CD14-positive monocyte (primary cell): ENCODE measurements around the gene IFIT3. TPM values are rescaled to one million over a fixed set of nuclear protein-coding genes. Genes with fewer than 3 reads are reported as not detected.

Experiments
- DNase-seq, 3 donors: peaks; one replicate each; pipeline ENCODE4 v3.0.0-alpha.2; 2011 to 2022
- H2AFZ ChIP-seq: 2 replicates; pipeline ENCODE4 v1.6.0; 2012; ENCODE audit warnings: mild to moderate bottlenecking, low read depth, low read length, inconsistent platforms; ENCODE audit not compliant: insufficient read depth, poor library complexity, severe bottlenecking
- H3K27ac ChIP-seq, 2 donors: 1 replicate in 1 of 2; 2 replicates in 1 of 2; pipeline ENCODE4 v1.5.1; 2012 to 2013; ENCODE audit warnings: low read length in 2 of 2, control low read depth in 1 of 2, inconsistent platforms in 1 of 2, low read depth in 1 of 2, mild to moderate bottlenecking in 1 of 2
- H3K27me3 ChIP-seq, 2 donors: one replicate each; pipeline versions ENCODE4 v1.6.0 to v1.6.1; 2011 to 2013; ENCODE audit warnings: low read length in 2 of 2; ENCODE audit not compliant: control insufficient read depth in 2 of 2, insufficient read depth in 2 of 2
- H3K36me3 ChIP-seq, 2 donors: replicated peaks in 1 of 2; 1 replicate in 1 of 2; 2 replicates in 1 of 2; pipeline versions ENCODE4 v1.5.1 to v1.6.1; 2012 to 2013; ENCODE audit warnings: low read length in 2 of 2, control low read depth in 1 of 2, inconsistent platforms in 1 of 2, mild to moderate bottlenecking in 1 of 2; ENCODE audit not compliant: insufficient read depth in 2 of 2, control insufficient read depth in 1 of 2
- H3K4me1 ChIP-seq, 2 donors: 1 replicate in 1 of 2; 2 replicates in 1 of 2; pipeline versions ENCODE4 v1.5.1 to v1.6.1; 2012 to 2013; ENCODE audit warnings: low read length in 2 of 2, control low read depth in 1 of 2, inconsistent platforms in 1 of 2, mild to moderate bottlenecking in 1 of 2, moderate library complexity in 1 of 2; ENCODE audit not compliant: insufficient read depth in 2 of 2, control insufficient read depth in 1 of 2
- H3K4me2 ChIP-seq: replicated peaks from 2 replicates; pipeline ENCODE3; 2012; ENCODE audit warnings: low read length, moderate library complexity, mild to moderate bottlenecking; ENCODE audit not compliant: poor library complexity, severe bottlenecking; ENCODE audit errors: extremely low read depth
- H3K4me3 ChIP-seq, 3 experiments: fragments of 200-600 bp in 1 of 3; sonication (generic) in 1 of 3; replicated peaks in 1 of 3; 1 replicate in 2 of 3; 2 replicates in 1 of 3; pipeline ENCODE4 v1.5.1; 2011 to 2013; ENCODE audit warnings: low read length in 3 of 3, mild to moderate bottlenecking in 3 of 3, control low read depth in 2 of 3, low read depth in 2 of 3, inconsistent platforms in 1 of 3, moderate library complexity in 1 of 3
- H3K79me2 ChIP-seq: 2 replicates; pipeline ENCODE4 v1.6.0; 2012; ENCODE audit warnings: mild to moderate bottlenecking, control low read depth, inconsistent platforms, low read length, moderate library complexity; ENCODE audit not compliant: insufficient read depth
- H3K9ac ChIP-seq: 2 replicates; pipeline ENCODE4 v1.6.0; 2017; ENCODE audit warnings: low read length, mild to moderate bottlenecking; ENCODE audit not compliant: insufficient read depth, poor library complexity, severe bottlenecking
- H3K9me3 ChIP-seq, 2 donors: replicated peaks in 1 of 2; 1 replicate in 1 of 2; 2 replicates in 1 of 2; pipeline versions ENCODE4 v1.5.1 to v1.6.1; 2012 to 2013; ENCODE audit warnings: low read length in 2 of 2, control low read depth in 1 of 2; ENCODE audit not compliant: control insufficient read depth in 1 of 2, insufficient read depth in 1 of 2
- H4K20me1 ChIP-seq: 2 replicates; pipeline ENCODE4 v1.6.0; 2012; ENCODE audit warnings: mild to moderate bottlenecking, low read length, control low read depth, moderate library complexity; ENCODE audit not compliant: insufficient read depth
- H3K27ac Mint-ChIP-seq, 7 donors: one replicate each; pipeline ENCODE4 v1.8.0; 2020; ENCODE audit warnings: mild to moderate bottlenecking in 7 of 7, mixed read lengths in 7 of 7, moderate library complexity in 6 of 7, inconsistent platforms in 2 of 7
- H3K27me3 Mint-ChIP-seq, 3 donors: one replicate each; pipeline ENCODE4 v1.8.0; 2021 to 2022; ENCODE audit warnings: low read depth in 3 of 3, mild to moderate bottlenecking in 3 of 3, mixed read lengths in 3 of 3, moderate library complexity in 3 of 3, inconsistent platforms in 1 of 3
- H3K36me3 Mint-ChIP-seq, 2 donors: one replicate each; pipeline ENCODE4 v1.8.0; 2020; ENCODE audit warnings: mixed read lengths in 2 of 2, inconsistent platforms in 1 of 2, mild to moderate bottlenecking in 1 of 2
- H3K4me1 Mint-ChIP-seq: one replicate; pipeline ENCODE4 v1.8.0; 2020; ENCODE audit warnings: mild to moderate bottlenecking, mixed read lengths
- H3K4me3 Mint-ChIP-seq, 2 donors: one replicate each; pipeline ENCODE4 v1.8.0; 2020; ENCODE audit warnings: mild to moderate bottlenecking in 2 of 2, mixed read lengths in 2 of 2, moderate library complexity in 1 of 2
- H3K9me3 Mint-ChIP-seq, 7 donors: one replicate each; pipeline ENCODE4 v1.8.0; 2020 to 2022; ENCODE audit warnings: mixed read lengths in 7 of 7, mild to moderate bottlenecking in 6 of 7, moderate library complexity in 6 of 7, inconsistent platforms in 2 of 7
- CTCF ChIP-seq: fragments of 200-600 bp; IDR thresholded peaks from one replicate; pipeline ENCODE4 v1.8.0; 2022; ENCODE audit warnings: antibody characterized with exemption, mild to moderate bottlenecking
- WGBS: methylation state at CpG from one replicate; pipeline ENCODE4 v1.1.5; 2013; ENCODE audit warnings: missing lambda C conversion rate; ENCODE audit not compliant: insufficient coverage; 5-methylcytosine and 5-hydroxymethylcytosine counted together
- intact Hi-C, 2 donors: fragments of 100-400 bp; cut with micrococcal nuclease; formaldehyde crosslinking; loops; one replicate each; pipeline versions ENCODE4 v1.15.0 to v1.15.1; 2023
- polyA plus RNA-seq, 3 donors: library from polyadenylated mRNA; depleted of rRNA in 1 of 3; unstranded in 2 of 3; stranded (reverse) in 1 of 3; fragments of 300-500 nt in 2 of 3; fragments of >200 nt in 1 of 3; fragmentation: Illumina TruSeq in 2 of 3; gene quantifications; 1 replicate in 2 of 3; 2 replicates in 1 of 3; pipeline ENCODE4 v1.2.3, GENCODE V29; 2012 to 2021

Gene IFIT3
- polyA plus RNA-seq, 3 donors, result 13.8 to 38.0 (median 26.4) TPM

GRCh38 chr10:89295597-89295996 lies 32.2 kb upstream of the IFIT3 start:
- no peak for TF ChIP-seq CTCF
- no peaks in the 10 kb centered on the region for H3K36me3 Mint-ChIP-seq
- Histone ChIP-seq H3K4me1 (peaks cover 45 to 48% of the 10 kb centered on the region in 2 donors), H2AFZ (no peak overlapping the region), H3K4me2 (peak overlapping the region; percentile 59), H3K9ac (peak overlapping the region; percentile 48), H3K4me3 (peak overlapping the region in 2 of 3 experiments; percentile 10 to 56), H3K79me2 (no peaks in the 10 kb centered on the region), H4K20me1 (no peaks in the 10 kb centered on the region), H3K27me3 (no peaks in the 10 kb centered on the region), H3K9me3 (no peaks in the 10 kb centered on the region), H3K36me3 (no peaks in the 10 kb centered on the region), H3K27ac (peak overlapping the region; percentile 89 to 90)
- peak overlapping the region; percentile 86 to 97 (median 95) for H3K27ac Mint-ChIP-seq
- no CpG with 5 or more reads among the region's 1 CpG for WGBS
- peaks cover 42% of the 10 kb centered on the region for H3K4me1 Mint-ChIP-seq
- peaks cover 0 to 3% (median 1%) of the 10 kb centered on the region in 7 donors for H3K9me3 Mint-ChIP-seq
- intact Hi-C loops, result no loop called here
- DNase-seq, result peak; percentile 47 to 76 (median 67)
- H3K27me3 Mint-ChIP-seq, result peaks cover 0 to 3% (median 0%) of the 10 kb centered on the region in 3 donors
- peak overlapping the region; percentile 51 to 69 for H3K4me3 Mint-ChIP-seq

DNA sequence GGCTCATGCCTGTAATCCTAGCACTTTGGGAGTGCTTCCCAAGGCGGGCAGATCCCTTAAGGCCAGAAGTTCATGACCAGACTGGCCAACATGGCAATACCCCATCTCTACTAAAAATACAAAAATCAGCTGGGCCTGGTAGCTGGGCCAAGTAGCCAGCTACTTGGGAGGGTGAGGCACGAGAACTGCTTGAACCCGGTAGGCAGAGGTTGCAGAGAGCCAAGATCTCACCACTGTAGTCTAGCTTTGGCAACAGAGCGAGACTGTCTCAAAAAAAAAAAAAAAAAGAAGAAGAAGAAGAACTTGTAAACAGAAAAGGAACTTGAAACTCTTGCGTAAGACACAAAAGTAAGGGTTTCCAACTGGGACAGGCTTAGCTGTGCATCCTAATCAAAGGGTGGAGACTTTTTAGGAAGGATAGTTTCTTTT lies 31.6 kb upstream of the IFIT3 start:
- Histone ChIP-seq H3K27ac (peak overlapping the region; percentile 89 to 90), H3K9me3 (no peaks in the 10 kb centered on the region), H3K4me3 (peak overlapping the region in 1 of 3 experiments; percentile 56), H3K36me3 (no peaks in the 10 kb centered on the region), H3K27me3 (no peaks in the 10 kb centered on the region), H3K4me1 (peaks cover 52 to 55% of the 10 kb centered on the region in 2 donors), H3K4me2 (peak overlapping the region; percentile 59), H2AFZ (no peak overlapping the region), H4K20me1 (no peaks in the 10 kb centered on the region), H3K79me2 (no peaks in the 10 kb centered on the region), H3K9ac (peak overlapping the region; percentile 48)
- peaks cover 0 to 3% (median 1%) of the 10 kb centered on the region in 7 donors for H3K9me3 Mint-ChIP-seq
- peaks cover 0 to 3% (median 0%) of the 10 kb centered on the region in 3 donors for H3K27me3 Mint-ChIP-seq
- H3K36me3 Mint-ChIP-seq, result no peaks in the 10 kb centered on the region
- intact Hi-C loops, result no loop called here
- no peak for TF ChIP-seq CTCF
- peak overlapping the region; percentile 86 to 97 (median 95) for H3K27ac Mint-ChIP-seq
- peaks cover 47% of the 10 kb centered on the region for H3K4me1 Mint-ChIP-seq
- peak; percentile 73 to 94 (median 89) for DNase-seq
- H3K4me3 Mint-ChIP-seq, result peak overlapping the region; percentile 51 to 69
- WGBS, result 0% methylated on average over 2 of the region's 5 CpGs
